HG03457 (cell line): ENCODE data around the gene RPL38.

ENCODE experiments used
- ATAC-seq: cut with Tn5 transposase; IDR thresholded peaks from one replicate; pipeline ENCODE4 v1.9.1; 2021; ENCODE audit warnings: moderate number of reproducible peaks; ENCODE audit not compliant: unreplicated experiment

Gene RPL38

GRCh38 chr17:74223901-74224300 is 20.4 kb downstream of the RPL38 start:
- ATAC-seq = no peak

- no peak for ATAC-seq
Observed at GRCh38 chr17:74224959-74225725, 21.7 kb downstream of the RPL38 start.

- no peak for ATAC-seq
Observed at GRCh38 chr17:74226252-74226651, 22.8 kb downstream of the RPL38 start.

GRCh38 chr17:74227271-74228080 is 24.0 kb downstream of the RPL38 start:
- ATAC-seq = no peak

- no peak for ATAC-seq
Observed at GRCh38 chr17:74228306-74228978, 25.0 kb downstream of the RPL38 start.

GRCh38 chr17:74230896-74231295 is 27.4 kb downstream of the RPL38 start:
- ATAC-seq = no peak

- no peak for ATAC-seq
Observed at GRCh38 chr17:74231928-74232907, 28.7 kb downstream of the RPL38 start.

- no peak for ATAC-seq
Observed at GRCh38 chr17:74233937-74234336, 30.5 kb downstream of the RPL38 start.

GRCh38 chr17:74234486-74234885 is 31.0 kb downstream of the RPL38 start:
- no peak for ATAC-seq

- no peak for ATAC-seq
Observed at GRCh38 chr17:74235040-74235581, 31.6 kb downstream of the RPL38 start.

GRCh38 chr17:74235911-74236371 is 32.5 kb downstream of the RPL38 start:
- ATAC-seq = no peak

GRCh38 chr17:74237321-74237720 is 33.8 kb downstream of the RPL38 start:
- no peak for ATAC-seq

- no peak for ATAC-seq
Observed at GRCh38 chr17:74239172-74239571, 35.7 kb downstream of the RPL38 start.

GRCh38 chr17:74240618-74241205 is 37.2 kb downstream of the RPL38 start:
- ATAC-seq = no peak

- ATAC-seq = no peak
Observed at GRCh38 chr17:74241431-74241830, 38.0 kb downstream of the RPL38 start.

GRCh38 chr17:74241847-74242246 is 38.4 kb downstream of the RPL38 start:
- no peak for ATAC-seq

GRCh38 chr17:74243013-74243755 is 39.7 kb downstream of the RPL38 start:
- no peak for ATAC-seq

- ATAC-seq = no peak
Observed at GRCh38 chr17:74244128-74244527, 40.6 kb downstream of the RPL38 start.

GRCh38 chr17:74244548-74244947 is 41.1 kb downstream of the RPL38 start:
- no peak for ATAC-seq
